Panc1 (cell line): ENCODE data around the gene SLFN5. TPM values are rescaled to one million over a fixed set of nuclear protein-coding genes. Genes with fewer than 3 reads are reported as not detected.

ENCODE experiments used
- ATAC-seq: fragments of 200-7000 bp; cut with Tn5 transposase; 2 replicates; pipeline ENCODE4 v1.9.1; 2020; ENCODE audit warnings: mild to moderate bottlenecking, moderate library complexity
- BruUV-seq: library from RNA; stranded (reverse); fragments of 400-500 nt; replicated peaks from 2 replicates; lab custom pipeline; 2021; lab: Mats Ljungman, UMichigan
- CTCF ChIA-PET: fragments of 300-600 bp; sonication (Branson Sonifier 250); formaldehyde crosslinking; loops from one replicate; lab custom pipeline; 2022; ENCODE audit warnings: antibody characterized with exemption; lab: Charles Lee
- POLR2A ChIA-PET: fragments of 300-600 bp; sonication (Branson Sonifier 250); formaldehyde crosslinking; loops from one replicate; lab custom pipeline; 2022; ENCODE audit warnings: antibody characterized with exemption; lab: Charles Lee
- DNase-seq: peaks from one replicate; pipeline ENCODE4 v3.0.0-alpha.2; 2010; ENCODE audit warnings: low read depth, low spot score
- H3K27ac ChIP-seq: 2 replicates; pipeline ENCODE4 v1.5.1; 2011; ENCODE audit warnings: mild to moderate bottlenecking, low read length, inconsistent platforms
- H3K27me3 ChIP-seq: fragments of 200-500 bp; sonication (Bioruptor generic); 2 replicates; pipeline ENCODE4 v1.6.0; 2014; ENCODE audit warnings: low read length, inconsistent platforms; ENCODE audit not compliant: control insufficient read depth, insufficient read depth
- H3K36me3 ChIP-seq: fragments of 200-500 bp; sonication (Bioruptor generic); 2 replicates; pipeline ENCODE4 v1.5.1; 2014; ENCODE audit warnings: inconsistent platforms, mild to moderate bottlenecking, low read length, moderate library complexity; ENCODE audit not compliant: control insufficient read depth, insufficient read depth
- H3K4me1 ChIP-seq: 2 replicates; pipeline ENCODE4 v1.5.1; 2011; ENCODE audit warnings: inconsistent platforms, mild to moderate bottlenecking, low read length, moderate library complexity; ENCODE audit not compliant: control insufficient read depth, insufficient read depth
- H3K4me3 ChIP-seq, 2 experiments: 2 replicates each; pipeline ENCODE4 v1.5.1; 2011 to 2012; ENCODE audit warnings: low read depth in 2 of 2, low read length in 2 of 2, mild to moderate bottlenecking in 2 of 2, inconsistent platforms in 1 of 2, moderate library complexity in 1 of 2
- H3K9me3 ChIP-seq: fragments of 200-500 bp; sonication (Bioruptor generic); 2 replicates; pipeline ENCODE4 v1.5.1; 2014; ENCODE audit warnings: low read depth, mild to moderate bottlenecking, inconsistent platforms, low read length, moderate library complexity; ENCODE audit not compliant: control insufficient read depth, insufficient read depth
- CTCF ChIP-seq: fragments of 450-650 bp; IDR thresholded peaks from 2 replicates; pipeline ENCODE4 v1.5.1; 2017; ENCODE audit warnings: mild to moderate bottlenecking
- POLR2AphosphoS5 ChIP-seq: IDR thresholded peaks from 2 replicates; pipeline ENCODE4 v1.6.1; 2012; ENCODE audit warnings: mild to moderate bottlenecking, low read depth, low read length, moderate library complexity
- SIN3A ChIP-seq: IDR thresholded peaks from 2 replicates; pipeline ENCODE4 v1.6.1; 2012; ENCODE audit warnings: low read depth, mild to moderate bottlenecking, low read length, moderate library complexity, borderline replicate concordance; ENCODE audit not compliant: insufficient read depth
- TCF7L2 ChIP-seq: IDR thresholded peaks from 2 replicates; pipeline ENCODE4 v1.6.1; 2011; ENCODE audit warnings: mild to moderate bottlenecking, low read depth, low read length, inconsistent platforms
- in situ Hi-C: cut with HindIII; loops from 2 replicates; pipeline ENCODE4 v1.10.0; 2016; ENCODE audit warnings: low sequenced_read_pairs, low pct_unique_long_range_greater_than_20kb
- intact Hi-C: fragments of 100-400 bp; cut with micrococcal nuclease; formaldehyde crosslinking; loops from one replicate; pipeline ENCODE4 v1.10.0; 2022; ENCODE audit not compliant: unreplicated experiment
- total RNA-seq: library from RNA; stranded (reverse); gene quantifications from one replicate; pipeline ENCODE4 v1.2.1, GENCODE V29; 2021; ENCODE audit not compliant: unreplicated experiment
- TF ChIP-seq, protein P1 (sequence below), 2 experiments: IDR thresholded peaks; 2 replicates each; pipeline ENCODE4 v1.6.1; 2011 to 2012; ENCODE audit warnings: low read depth in 2 of 2, control low read depth in 1 of 2, low read length in 1 of 2, mild to moderate bottlenecking in 1 of 2, moderate library complexity in 1 of 2; ENCODE audit not compliant: insufficient read depth in 1 of 2

Gene SLFN5
- total RNA-seq, 1 experiment from 2014 or later: 5.4 TPM

DNA sequence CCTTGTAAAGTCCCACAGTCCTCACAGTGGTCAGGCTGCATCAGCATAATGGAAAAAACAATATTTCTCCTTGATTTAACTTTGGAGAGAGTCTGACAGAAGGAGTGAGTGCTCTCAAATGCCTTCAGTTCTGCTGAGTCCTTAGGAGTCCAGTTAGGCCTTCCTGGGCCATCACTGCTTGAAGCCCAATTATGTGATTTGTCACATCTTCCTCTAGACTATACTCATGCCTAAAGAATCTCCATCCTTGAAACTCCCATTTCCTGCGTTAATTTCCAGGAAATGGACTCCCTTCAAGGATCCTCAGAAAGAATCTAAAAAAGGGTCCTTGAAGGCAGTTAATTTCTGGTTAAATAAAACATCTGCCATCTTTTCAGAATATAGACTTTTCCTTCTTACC, 52.8 kb downstream of the SLFN5 start:
- Histone ChIP-seq H3K4me3 (no peak overlapping the region), H3K27me3 (no peaks in the 10 kb centered on the region; the same call in 1 of the 2 replicates), H3K36me3 (no peaks in the 10 kb centered on the region), H3K9me3 (no peaks in the 10 kb centered on the region), H3K4me1 (no peaks in the 10 kb centered on the region), H3K27ac (no peak overlapping the region)
- CTCF ChIA-PET: no interaction called here
- intact Hi-C loops (loop anchor here (10.0 kb wide), 1 partner anchor 121 kb away; no protein-coding TSS in a partner anchor), in situ Hi-C loops (no loop called here)
- ATAC-seq (no peak), DNase-seq (no peak)
- POLR2A ChIA-PET: interaction anchor here (0.6 kb wide), 1 partner anchor 137 kb away, joined by 5 read pairs; the partner anchor contains the start of gene SLFN12
- TF ChIP-seq SIN3A (no peak), POLR2AphosphoS5 (no peak), CTCF (no peak), TCF7L2 (no peak)
- TF ChIP-seq, protein P1, sequence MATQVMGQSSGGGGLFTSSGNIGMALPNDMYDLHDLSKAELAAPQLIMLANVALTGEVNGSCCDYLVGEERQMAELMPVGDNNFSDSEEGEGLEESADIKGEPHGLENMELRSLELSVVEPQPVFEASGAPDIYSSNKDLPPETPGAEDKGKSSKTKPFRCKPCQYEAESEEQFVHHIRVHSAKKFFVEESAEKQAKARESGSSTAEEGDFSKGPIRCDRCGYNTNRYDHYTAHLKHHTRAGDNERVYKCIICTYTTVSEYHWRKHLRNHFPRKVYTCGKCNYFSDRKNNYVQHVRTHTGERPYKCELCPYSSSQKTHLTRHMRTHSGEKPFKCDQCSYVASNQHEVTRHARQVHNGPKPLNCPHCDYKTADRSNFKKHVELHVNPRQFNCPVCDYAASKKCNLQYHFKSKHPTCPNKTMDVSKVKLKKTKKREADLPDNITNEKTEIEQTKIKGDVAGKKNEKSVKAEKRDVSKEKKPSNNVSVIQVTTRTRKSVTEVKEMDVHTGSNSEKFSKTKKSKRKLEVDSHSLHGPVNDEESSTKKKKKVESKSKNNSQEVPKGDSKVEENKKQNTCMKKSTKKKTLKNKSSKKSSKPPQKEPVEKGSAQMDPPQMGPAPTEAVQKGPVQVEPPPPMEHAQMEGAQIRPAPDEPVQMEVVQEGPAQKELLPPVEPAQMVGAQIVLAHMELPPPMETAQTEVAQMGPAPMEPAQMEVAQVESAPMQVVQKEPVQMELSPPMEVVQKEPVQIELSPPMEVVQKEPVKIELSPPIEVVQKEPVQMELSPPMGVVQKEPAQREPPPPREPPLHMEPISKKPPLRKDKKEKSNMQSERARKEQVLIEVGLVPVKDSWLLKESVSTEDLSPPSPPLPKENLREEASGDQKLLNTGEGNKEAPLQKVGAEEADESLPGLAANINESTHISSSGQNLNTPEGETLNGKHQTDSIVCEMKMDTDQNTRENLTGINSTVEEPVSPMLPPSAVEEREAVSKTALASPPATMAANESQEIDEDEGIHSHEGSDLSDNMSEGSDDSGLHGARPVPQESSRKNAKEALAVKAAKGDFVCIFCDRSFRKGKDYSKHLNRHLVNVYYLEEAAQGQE (IDR thresholded peaks at IDR 0.05; ENCODE audit: insufficient read depth in 1 of 2, low read depth in 2 of 2, low read length in 1 of 2): no peak
- no TSS peak for BruUV-seq

- TF ChIP-seq SIN3A (no peak), TCF7L2 (no peak), POLR2AphosphoS5 (no peak), CTCF (no peak)
- TF ChIP-seq, protein P1 (IDR thresholded peaks at IDR 0.05; ENCODE audit: insufficient read depth in 1 of 2, low read depth in 2 of 2, low read length in 1 of 2): no peak
- H3K4me3 ChIP-seq: no peak overlapping the region
- DNase-seq (no peak), ATAC-seq (no peak)
- no peaks in the 10 kb centered on the region for H3K36me3 ChIP-seq
- H3K9me3 ChIP-seq: no peaks in the 10 kb centered on the region
- ChIA-PET POLR2A (no interaction called here), CTCF (no interaction called here)
- in situ Hi-C loops: no loop called here
- H3K27me3 ChIP-seq: no peaks in the 10 kb centered on the region; the same call in 1 of the 2 replicates
- no peak overlapping the region for H3K27ac ChIP-seq
- no TSS peak for BruUV-seq
- intact Hi-C loops: loop anchor here (10.0 kb wide), 1 partner anchor 123 kb away; no protein-coding TSS in a partner anchor
- H3K4me1 ChIP-seq: no peaks in the 10 kb centered on the region
These were observed 54.8 kb downstream of the SLFN5 start for GRCh38 chr17:35297666-35298065.
